Omental fat pad (tissue), 4 donors: ENCODE results near the gene NR6A1. TPM values are rescaled to one million over a fixed set of nuclear protein-coding genes. Genes with fewer than 3 reads are reported as not detected.
"Not testable (repeated sequence)": the region's sequence is repeated elsewhere in the genome, so short reads cannot be mapped to it uniquely, and the experiment has no call there.

Experiments
- ATAC-seq: fragments of 150-250 bp; one replicate; pipeline ENCODE4 v1.9.1; 2016; ENCODE audit warnings: mild to moderate bottlenecking, moderate library complexity; ENCODE audit not compliant: low FRiP score
- DNase-seq: peaks from one replicate; pipeline ENCODE4 v3.0.0-alpha.2; 2019; ENCODE audit warnings: low spot score
- CTCF ChIP-seq, 3 donors: fragments of 450-650 bp; IDR thresholded peaks; one replicate each; pipeline ENCODE4 v1.5.1; 2016 to 2017; ENCODE audit warnings: antibody characterized with exemption in 3 of 3, mild to moderate bottlenecking in 3 of 3, moderate library complexity in 2 of 3
- total RNA-seq, 4 donors: library from RNA; depleted of rRNA; stranded (reverse); fragments of >200 nt; gene quantifications; one replicate each; pipeline ENCODE4 v1.1.0, GENCODE V29; 2016

The NR6A1 gene
- total RNA-seq, 4 donors from 2014 or later = 0.95 to 1.2 (median 1.0) TPM

- no peak for TF ChIP-seq CTCF (IDR thresholded peaks at IDR 0.05)
- DNase-seq (no peak), ATAC-seq (no peak)
These were observed 152.6 kb downstream of the NR6A1 start for GRCh38 chr9:124618476-124618875.

GRCh38 chr9:124617477-124618141 lies 153.5 kb downstream of the NR6A1 start:
- TF ChIP-seq CTCF (IDR thresholded peaks at IDR 0.05) = peak in 2 of 3 donors; percentile 42 to 62
- peak; percentile 80 for ATAC-seq
- DNase-seq = peak; percentile 77

GRCh38 chr9:124616961-124617360 lies 154.2 kb downstream of the NR6A1 start:
- no peak for TF ChIP-seq CTCF (IDR thresholded peaks at IDR 0.05)
- no peak for ATAC-seq
- no peak for DNase-seq

GRCh38 chr9:124615840-124616239 lies 155.3 kb downstream of the NR6A1 start:
- DNase-seq, ATAC-seq: not testable (repeated sequence)

- DNase-seq = no peak
- ATAC-seq = no peak
- no peak for TF ChIP-seq CTCF (IDR thresholded peaks at IDR 0.05)
These were observed 155.9 kb downstream of the NR6A1 start for GRCh38 chr9:124615100-124615742.

- DNase-seq = no peak
- no peak for TF ChIP-seq CTCF (IDR thresholded peaks at IDR 0.05)
- ATAC-seq = no peak
These were observed 157.3 kb downstream of the NR6A1 start for GRCh38 chr9:124613849-124614248.

GRCh38 chr9:124611106-124611505 lies 160.0 kb downstream of the NR6A1 start:
- no peak for TF ChIP-seq CTCF (IDR thresholded peaks at IDR 0.05)
- ATAC-seq (no peak), DNase-seq (no peak)
